Rectal smooth muscle tissue (tissue), 1 donor: Measurements from ENCODE around the gene DRC1.

Experiments
- H3K27ac ChIP-seq: one replicate; pipeline ENCODE4 v1.7.0; 2013; ENCODE audit warnings: low read depth, low read length, inconsistent platforms
- H3K27me3 ChIP-seq: one replicate; pipeline ENCODE4 v1.7.0; 2013; ENCODE audit warnings: low read length; ENCODE audit not compliant: control insufficient read depth, insufficient read depth
- H3K36me3 ChIP-seq: one replicate; pipeline ENCODE4 v1.7.0; 2013; ENCODE audit warnings: low read length; ENCODE audit not compliant: control insufficient read depth, insufficient read depth
- H3K4me1 ChIP-seq: one replicate; pipeline ENCODE4 v1.7.0; 2013; ENCODE audit warnings: low read length; ENCODE audit not compliant: control insufficient read depth, insufficient read depth
- H3K4me3 ChIP-seq: one replicate; pipeline ENCODE4 v1.7.0; 2013; ENCODE audit warnings: low read length
- H3K9ac ChIP-seq: one replicate; pipeline ENCODE4 v1.7.0; 2013; ENCODE audit warnings: low read length

Gene DRC1

GRCh38 chr2:26471289-26471688, 69.6 kb downstream of the DRC1 start:
- H3K9ac ChIP-seq: no peak overlapping the region
- H3K27ac ChIP-seq: no peak overlapping the region
- no peak overlapping the region for H3K4me3 ChIP-seq
- H3K4me1 ChIP-seq: no peaks in the 10 kb centered on the region
- H3K36me3 ChIP-seq: no peaks in the 10 kb centered on the region
- no peaks in the 10 kb centered on the region for H3K27me3 ChIP-seq

DNA sequence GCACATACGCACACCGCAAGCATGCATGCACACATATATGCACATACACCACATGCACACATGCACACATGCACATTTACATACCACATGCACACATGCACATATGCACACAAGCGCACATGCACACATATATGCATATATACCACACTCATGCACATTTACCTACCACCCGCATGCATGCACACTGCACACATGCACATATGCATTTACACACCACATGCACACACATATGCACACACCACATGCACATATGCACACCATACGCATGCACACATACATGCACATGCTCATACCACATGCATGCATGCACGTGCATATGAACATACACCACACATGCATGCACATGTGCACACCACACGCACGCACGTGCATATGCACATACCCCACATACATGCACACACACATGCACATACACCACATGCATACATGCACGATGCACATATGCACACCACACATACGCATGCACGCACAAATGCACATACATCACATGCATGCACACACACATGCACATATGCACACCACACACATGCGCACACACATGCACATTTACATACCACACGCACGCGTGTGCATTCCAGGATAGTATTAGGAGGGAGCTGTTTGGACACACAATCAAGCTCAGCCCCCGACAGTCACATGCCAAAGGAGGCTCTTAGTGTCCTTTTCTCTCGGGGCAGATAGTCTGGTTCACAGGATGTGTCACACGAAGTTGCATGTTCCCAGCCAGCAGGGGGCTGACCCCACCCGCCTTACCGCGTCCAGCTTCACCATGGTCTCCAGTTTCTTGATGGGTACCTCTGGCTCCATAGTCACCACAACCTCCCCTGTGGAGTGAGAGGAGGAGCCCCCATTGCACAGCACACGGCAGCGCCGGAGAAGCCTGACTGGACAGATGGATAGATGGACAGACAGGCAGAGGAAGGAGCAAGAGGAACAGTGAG, 70.3 kb downstream of the DRC1 start:
- no peak overlapping the region for H3K9ac ChIP-seq
- no peak overlapping the region for H3K27ac ChIP-seq
- H3K36me3 ChIP-seq: no peaks in the 10 kb centered on the region
- H3K4me3 ChIP-seq: no peak overlapping the region
- no peaks in the 10 kb centered on the region for H3K4me1 ChIP-seq
- no peaks in the 10 kb centered on the region for H3K27me3 ChIP-seq

DNA sequence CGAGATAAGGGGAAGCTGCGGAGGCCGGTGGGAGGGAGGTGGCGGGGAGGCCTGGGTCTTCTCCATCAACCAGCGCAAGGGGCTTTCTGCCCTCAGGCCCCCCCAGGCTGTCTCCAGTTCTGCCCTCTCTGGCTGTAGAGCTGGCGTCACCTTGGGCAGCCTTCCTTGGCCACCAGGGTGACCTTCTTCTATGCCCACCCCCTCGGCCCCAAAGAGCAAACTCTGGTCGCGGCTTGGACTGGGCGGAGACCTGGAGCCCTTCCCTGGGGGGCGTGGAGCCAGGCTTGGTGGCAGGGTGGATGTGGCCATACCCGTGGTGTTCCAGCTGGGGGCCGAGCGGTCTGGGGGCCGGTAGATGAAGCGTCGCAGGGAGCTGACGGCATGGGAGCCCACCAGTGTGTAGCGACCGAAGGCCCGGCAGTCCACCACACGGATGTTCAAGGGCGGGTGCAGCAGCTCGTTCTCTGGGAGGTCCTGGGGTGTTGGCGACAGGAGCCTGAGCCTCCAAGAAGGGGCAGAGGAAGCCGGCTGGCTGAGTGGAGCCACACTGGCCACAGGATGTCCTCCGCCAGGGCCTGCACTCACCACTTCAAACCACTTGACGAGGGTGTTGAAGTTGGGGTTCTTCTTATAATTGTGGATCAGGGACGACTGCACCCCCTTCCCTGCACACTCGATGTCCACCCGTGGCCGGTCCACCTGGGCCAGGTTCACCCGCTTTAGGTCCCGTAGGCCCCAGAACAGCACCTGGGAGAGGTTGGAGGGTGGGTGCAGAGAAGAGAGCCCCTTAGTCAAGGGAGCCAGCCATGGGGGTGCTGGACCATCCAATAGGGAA, 71.3 kb downstream of the DRC1 start:
- H3K27ac ChIP-seq: no peak overlapping the region
- H3K4me3 ChIP-seq: no peak overlapping the region
- no peaks in the 10 kb centered on the region for H3K27me3 ChIP-seq
- no peak overlapping the region for H3K9ac ChIP-seq
- no peaks in the 10 kb centered on the region for H3K4me1 ChIP-seq
- H3K36me3 ChIP-seq: no peaks in the 10 kb centered on the region

DNA sequence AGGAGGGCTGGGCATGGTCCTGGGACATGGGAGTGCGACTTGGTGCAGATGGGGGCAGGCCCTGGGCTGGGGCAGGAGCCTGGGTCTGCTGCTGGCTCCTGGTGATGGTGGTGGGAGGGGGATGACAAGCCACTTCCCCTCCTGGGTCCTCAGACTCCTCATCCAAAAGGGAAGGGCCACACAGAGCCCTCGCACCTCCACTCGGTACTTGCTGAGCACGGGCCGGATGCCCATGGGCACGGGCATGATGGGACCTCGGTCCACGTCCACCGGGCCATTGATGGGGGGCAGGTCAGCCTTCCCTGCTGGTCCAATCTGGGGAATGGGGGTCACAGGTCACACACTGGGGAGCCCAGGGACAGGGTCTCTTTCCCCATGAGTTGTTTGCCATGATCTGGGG, 72.1 kb downstream of the DRC1 start:
- Histone ChIP-seq H3K4me3 (no peak overlapping the region), H3K27ac (no peak overlapping the region), H3K4me1 (no peaks in the 10 kb centered on the region), H3K36me3 (no peaks in the 10 kb centered on the region), H3K27me3 (no peaks in the 10 kb centered on the region), H3K9ac (no peak overlapping the region)

- Histone ChIP-seq H3K4me1 (no peaks in the 10 kb centered on the region), H3K27ac (no peak overlapping the region), H3K27me3 (no peaks in the 10 kb centered on the region), H3K9ac (no peak overlapping the region), H3K36me3 (no peaks in the 10 kb centered on the region), H3K4me3 (no peak overlapping the region)
These were observed 72.6 kb downstream of the DRC1 start for GRCh38 chr2:26474261-26474785.

GRCh38 chr2:26475037-26475436, 73.3 kb downstream of the DRC1 start:
- no peaks in the 10 kb centered on the region for H3K4me1 ChIP-seq
- no peak overlapping the region for H3K4me3 ChIP-seq
- no peak overlapping the region for H3K9ac ChIP-seq
- H3K27me3 ChIP-seq: no peaks in the 10 kb centered on the region
- no peak overlapping the region for H3K27ac ChIP-seq
- no peaks in the 10 kb centered on the region for H3K36me3 ChIP-seq

DNA sequence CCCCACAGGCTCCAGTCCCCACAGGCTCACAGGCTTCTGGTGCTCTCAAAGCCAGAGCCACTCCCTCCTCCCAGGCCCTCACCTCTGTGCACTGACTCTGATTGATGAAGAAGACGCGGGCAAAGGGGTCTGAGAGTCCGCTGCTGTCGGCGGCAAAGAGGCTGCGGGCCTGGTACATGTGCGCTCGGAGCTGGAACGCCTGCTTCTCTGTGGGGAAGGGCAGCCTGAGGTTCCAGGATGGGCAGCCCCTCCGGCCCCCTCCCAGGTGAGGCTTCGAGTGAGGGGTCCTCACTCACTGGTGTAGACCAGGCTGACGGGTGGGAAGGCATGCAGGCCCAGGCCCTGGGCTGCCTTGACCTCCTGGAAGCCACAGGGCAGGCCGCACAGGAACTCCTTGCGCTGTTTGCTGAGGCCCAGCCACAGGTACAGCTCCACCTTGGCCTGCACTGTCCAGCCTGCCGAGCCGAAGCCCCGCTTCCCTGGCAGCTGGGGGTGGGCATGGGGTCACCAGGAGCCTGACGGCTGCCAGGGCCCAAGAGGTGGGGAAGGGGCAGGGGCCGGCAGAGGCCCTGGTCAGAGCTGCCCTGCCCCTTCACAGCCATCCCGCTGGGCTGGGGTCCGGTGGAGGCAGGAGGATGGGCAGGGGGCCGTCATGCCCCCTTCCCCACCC, 74.2 kb downstream of the DRC1 start:
- H3K27ac ChIP-seq: no peak overlapping the region
- H3K36me3 ChIP-seq: no peaks in the 10 kb centered on the region
- no peak overlapping the region for H3K4me3 ChIP-seq
- no peak overlapping the region for H3K9ac ChIP-seq
- H3K27me3 ChIP-seq: no peaks in the 10 kb centered on the region
- H3K4me1 ChIP-seq: no peaks in the 10 kb centered on the region

GRCh38 chr2:26477126-26477910, 75.6 kb downstream of the DRC1 start:
- H3K27ac ChIP-seq: no peak overlapping the region
- no peak overlapping the region for H3K4me3 ChIP-seq
- no peak overlapping the region for H3K9ac ChIP-seq
- no peaks in the 10 kb centered on the region for H3K4me1 ChIP-seq
- no peaks in the 10 kb centered on the region for H3K27me3 ChIP-seq
- no peaks in the 10 kb centered on the region for H3K36me3 ChIP-seq

GRCh38 chr2:26477911-26478253, 76.2 kb downstream of the DRC1 start, which contains the start of gene OTOF:
TSS of gene OTOF (minus strand) at chr2:26478124.
- no peak within 1 kb of the TSS for H3K4me3 ChIP-seq
- no peaks in the 10 kb centered on the region for H3K27me3 ChIP-seq
- no peak within 1 kb of the TSS for H3K9ac ChIP-seq
- H3K36me3 ChIP-seq: no peaks in the 10 kb centered on the region
- no peak within 1 kb of the TSS for H3K27ac ChIP-seq
- H3K4me1 ChIP-seq: no peaks in the 10 kb centered on the region

DNA sequence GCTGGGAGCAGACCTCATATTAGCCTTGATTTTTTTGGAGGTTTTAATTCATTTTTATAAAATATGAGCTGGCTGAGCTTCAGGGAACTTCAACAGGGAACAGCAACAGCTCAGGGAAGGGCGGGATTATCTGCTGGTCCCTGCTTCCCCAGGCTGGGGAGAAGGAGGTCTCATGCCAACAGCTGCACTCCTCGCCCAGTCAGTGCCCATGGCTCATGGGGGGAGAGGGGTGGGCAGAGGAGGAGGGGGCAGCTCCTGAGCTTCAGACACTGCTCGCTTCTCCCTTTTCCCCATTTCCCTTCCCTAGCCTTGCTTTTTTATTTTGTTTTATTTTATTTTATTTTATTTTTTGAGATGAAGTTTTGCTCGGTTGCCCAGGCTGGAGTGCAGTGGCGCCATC, 76.6 kb downstream of the DRC1 start:
- no peak overlapping the region for H3K27ac ChIP-seq
- H3K4me1 ChIP-seq: no peaks in the 10 kb centered on the region
- H3K4me3 ChIP-seq: no peak overlapping the region

GRCh38 chr2:26479131-26479788, 77.5 kb downstream of the DRC1 start:
- Histone ChIP-seq H3K4me3 (no peak overlapping the region), H3K27me3 (no peaks in the 10 kb centered on the region), H3K27ac (no peak overlapping the region), H3K36me3 (no peaks in the 10 kb centered on the region), H3K4me1 (no peaks in the 10 kb centered on the region), H3K9ac (no peak overlapping the region)

More for the DNA sequence above, 76.6 kb downstream of the DRC1 start:
- H3K9ac ChIP-seq: no peak overlapping the region
- no peaks in the 10 kb centered on the region for H3K36me3 ChIP-seq
- no peaks in the 10 kb centered on the region for H3K27me3 ChIP-seq
